GM12801 (cell line): ENCODE measurements around the gene DPP10.

Experiments
- CTCF ChIP-seq: IDR thresholded peaks from one replicate; pipeline ENCODE4 v1.5.1; 2011; ENCODE audit warnings: control low read depth; ENCODE audit not compliant: insufficient read length; ENCODE audit errors: extremely low read depth

The DPP10 gene

GRCh38 chr2:114472246-114472645 lies 29.8 kb downstream of the DPP10 start:
- no peak for TF ChIP-seq CTCF

GRCh38 chr2:114472726-114473125 lies 30.3 kb downstream of the DPP10 start:
- no peak for TF ChIP-seq CTCF

GRCh38 chr2:114488841-114489530 lies 46.5 kb downstream of the DPP10 start:
- TF ChIP-seq CTCF, result no peak

GRCh38 chr2:114495046-114495445 lies 52.6 kb downstream of the DPP10 start:
- TF ChIP-seq CTCF, result no peak

GRCh38 chr2:114496959-114497358 lies 54.5 kb downstream of the DPP10 start:
- no peak for TF ChIP-seq CTCF

- TF ChIP-seq CTCF, result no peak
These were observed 56.7 kb downstream of the DPP10 start for GRCh38 chr2:114499101-114499500.

GRCh38 chr2:114507744-114508143 lies 65.3 kb downstream of the DPP10 start:
- TF ChIP-seq CTCF, result no peak
